HG02763 (cell line): ENCODE results near the gene CDCA5.
"Not testable (repeated sequence)": the region's sequence is repeated elsewhere in the genome, so short reads cannot be mapped to it uniquely, and the experiment has no call there.

Experiments
- ATAC-seq: cut with Tn5 transposase; IDR thresholded peaks from one replicate; pipeline ENCODE4 v1.9.1; 2021; ENCODE audit warnings: mild to moderate bottlenecking, moderate library complexity; ENCODE audit not compliant: unreplicated experiment

Gene CDCA5

GRCh38 chr11:65119670-65119995 lies 35.8 kb upstream of the CDCA5 start:
- ATAC-seq, result no peak

GRCh38 chr11:65118891-65119669 lies 35.2 kb upstream of the CDCA5 start:
- ATAC-seq, result not testable (repeated sequence)

- no peak for ATAC-seq
Measured at GRCh38 chr11:65118097-65118837, 34.4 kb upstream of the CDCA5 start.

GRCh38 chr11:65117206-65118096 lies 33.6 kb upstream of the CDCA5 start, which contains the start of gene ZNHIT2:
ZNHIT2 (minus strand) TSS chr11:65117701; CDS start chr11:65117653, 48 bp downstream.
- ATAC-seq, result peak; percentile 71

- ATAC-seq, result no peak
Measured at GRCh38 chr11:65116370-65117205, 32.7 kb upstream of the CDCA5 start.

GRCh38 chr11:65115361-65116082 lies 31.7 kb upstream of the CDCA5 start:
- ATAC-seq, result no peak

- no peak for ATAC-seq
Measured at GRCh38 chr11:65114538-65115171, 30.8 kb upstream of the CDCA5 start.

GRCh38 chr11:65113839-65114238 lies 30.0 kb upstream of the CDCA5 start:
- ATAC-seq, result no peak

GRCh38 chr11:65113361-65113756 lies 29.5 kb upstream of the CDCA5 start:
- no peak for ATAC-seq

- no peak for ATAC-seq
Measured at GRCh38 chr11:65112546-65113360, 28.9 kb upstream of the CDCA5 start.

GRCh38 chr11:65111744-65112545 lies 28.1 kb upstream of the CDCA5 start, which contains the start of gene TM7SF2:
TM7SF2 (plus strand) TSS chr11:65111872; CDS start chr11:65112016, 144 bp downstream.
- ATAC-seq, result peak; percentile 58

GRCh38 chr11:65111159-65111743 lies 27.4 kb upstream of the CDCA5 start:
- ATAC-seq, result no peak

- no peak for ATAC-seq
Measured at GRCh38 chr11:65110354-65110861, 26.6 kb upstream of the CDCA5 start.

- ATAC-seq, result no peak
Measured at GRCh38 chr11:65109231-65110198, 25.7 kb upstream of the CDCA5 start.

GRCh38 chr11:65108469-65109123 lies 24.8 kb upstream of the CDCA5 start:
- ATAC-seq, result no peak
